ENCODE data around the gene PAM. TPM values are rescaled to one million over a fixed set of nuclear protein-coding genes. Genes with fewer than 3 reads are reported as not detected.

Gene PAM
- total and polyA plus RNA-seq, 5 donors: 3,384 to 4,784 (median 4,213) TPM

GRCh38 chr5:102796498-102796897 lies 41.4 kb downstream of the PAM start:
- ATAC-seq: no peak
- intact Hi-C loops (cut with DNase I): no loop called here
- no peak for DNase-seq
- no peak overlapping the region for H3K27ac ChIP-seq (ENCODE audit: low read length)
- no peak overlapping the region for H3K4me3 ChIP-seq (ENCODE audit: low read length)
- H3K4me1 ChIP-seq (ENCODE audit: control insufficient read depth, insufficient read depth, low read length): peaks cover 2% of the 10 kb centered on the region
- no peaks in the 10 kb centered on the region for H3K27me3 ChIP-seq (ENCODE audit: control insufficient read depth, insufficient read depth)
- 74% methylated on average over 2 of the region's 2 CpGs for WGBS
- H3K9me3 ChIP-seq (ENCODE audit: control insufficient read depth, low read length): no peaks in the 10 kb centered on the region

- H3K27ac ChIP-seq (ENCODE audit: low read length): no peak overlapping the region
- ATAC-seq (no peak), DNase-seq (no peak)
- no peak overlapping the region for H3K4me3 ChIP-seq (ENCODE audit: low read length)
- H3K27me3 ChIP-seq (ENCODE audit: control insufficient read depth, insufficient read depth): no peaks in the 10 kb centered on the region
- intact Hi-C loops (cut with DNase I): no loop called here
- peaks cover 2% of the 10 kb centered on the region for H3K4me1 ChIP-seq (ENCODE audit: control insufficient read depth, insufficient read depth, low read length)
- 68% methylated on average over 1 of the region's 1 CpG for WGBS
- H3K9me3 ChIP-seq (ENCODE audit: control insufficient read depth, low read length): no peaks in the 10 kb centered on the region
These were observed 42.3 kb downstream of the PAM start for GRCh38 chr5:102797322-102797884.

- Histone ChIP-seq H3K27me3 (ENCODE audit: control insufficient read depth, insufficient read depth) (no peaks in the 10 kb centered on the region), H3K4me3 (ENCODE audit: low read length) (no peak overlapping the region), H3K27ac (ENCODE audit: low read length) (no peak overlapping the region), H3K4me1 (ENCODE audit: control insufficient read depth, insufficient read depth, low read length) (peaks cover 2% of the 10 kb centered on the region), H3K9me3 (ENCODE audit: control insufficient read depth, low read length) (no peaks in the 10 kb centered on the region)
- ATAC-seq: no peak
- 85% methylated on average over 5 of the region's 5 CpGs for WGBS
- intact Hi-C loops (cut with DNase I): no loop called here
- no peak for DNase-seq
These were observed 43.1 kb downstream of the PAM start for GRCh38 chr5:102798104-102798785.

- no peaks in the 10 kb centered on the region for H3K27me3 ChIP-seq (ENCODE audit: control insufficient read depth, insufficient read depth)
- intact Hi-C loops (cut with DNase I): no loop called here
- whole genome bisulfite sequencing: 21% methylated on average over 2 of the region's 2 CpGs
- DNase-seq (no peak), ATAC-seq (peak; percentile 47 to 53)
- peaks cover 2% of the 10 kb centered on the region for H3K4me1 ChIP-seq (ENCODE audit: control insufficient read depth, insufficient read depth, low read length)
- no peaks in the 10 kb centered on the region for H3K9me3 ChIP-seq (ENCODE audit: control insufficient read depth, low read length)
- H3K27ac ChIP-seq (ENCODE audit: low read length): no peak overlapping the region
- no peak overlapping the region for H3K4me3 ChIP-seq (ENCODE audit: low read length)
These were observed 43.9 kb downstream of the PAM start for GRCh38 chr5:102799017-102799416.

GRCh38 chr5:102800427-102800826 lies 45.3 kb downstream of the PAM start:
- WGBS: 56% methylated on average over 2 of the region's 2 CpGs
- Histone ChIP-seq H3K27me3 (ENCODE audit: control insufficient read depth, insufficient read depth) (no peaks in the 10 kb centered on the region), H3K4me1 (ENCODE audit: control insufficient read depth, insufficient read depth, low read length) (peaks cover 2% of the 10 kb centered on the region), H3K27ac (ENCODE audit: low read length) (peak overlapping the region; percentile 86), H3K9me3 (ENCODE audit: control insufficient read depth, low read length) (no peaks in the 10 kb centered on the region), H3K4me3 (ENCODE audit: low read length) (no peak overlapping the region)
- no peak for DNase-seq
- peak in 1 of 2 donors; percentile 18 for ATAC-seq
- intact Hi-C loops (cut with DNase I): no loop called here

GRCh38 chr5:102801371-102801770 lies 46.3 kb downstream of the PAM start:
- Histone ChIP-seq H3K27me3 (ENCODE audit: control insufficient read depth, insufficient read depth) (no peaks in the 10 kb centered on the region), H3K4me3 (ENCODE audit: low read length) (no peak overlapping the region), H3K9me3 (ENCODE audit: control insufficient read depth, low read length) (no peaks in the 10 kb centered on the region), H3K4me1 (ENCODE audit: control insufficient read depth, insufficient read depth, low read length) (peaks cover 2% of the 10 kb centered on the region), H3K27ac (ENCODE audit: low read length) (peak overlapping the region; percentile 36)
- intact Hi-C loops (cut with DNase I): no loop called here
- 23% methylated on average over 3 of the region's 3 CpGs for WGBS
- DNase-seq: no peak
- no peak for ATAC-seq

- Histone ChIP-seq H3K27ac (ENCODE audit: low read length) (no peak overlapping the region), H3K4me1 (ENCODE audit: control insufficient read depth, insufficient read depth, low read length) (peaks cover 2% of the 10 kb centered on the region), H3K9me3 (ENCODE audit: control insufficient read depth, low read length) (no peaks in the 10 kb centered on the region), H3K27me3 (ENCODE audit: control insufficient read depth, insufficient read depth) (no peaks in the 10 kb centered on the region), H3K4me3 (ENCODE audit: low read length) (no peak overlapping the region)
- WGBS: 73% methylated on average over 6 of the region's 6 CpGs
- intact Hi-C loops (cut with DNase I): no loop called here
- DNase-seq (no peak), ATAC-seq (no peak)
These were observed 47.8 kb downstream of the PAM start for GRCh38 chr5:102802708-102803458.

- Histone ChIP-seq H3K4me1 (ENCODE audit: control insufficient read depth, insufficient read depth, low read length) (no peaks in the 10 kb centered on the region), H3K4me3 (ENCODE audit: low read length) (no peak overlapping the region), H3K27ac (ENCODE audit: low read length) (no peak overlapping the region), H3K9me3 (ENCODE audit: control insufficient read depth, low read length) (no peaks in the 10 kb centered on the region), H3K27me3 (ENCODE audit: control insufficient read depth, insufficient read depth) (no peaks in the 10 kb centered on the region)
- no peak for DNase-seq
- intact Hi-C loops (cut with DNase I): no loop called here
- WGBS: 55% methylated on average over 7 of the region's 7 CpGs
- ATAC-seq: peak in 1 of 2 donors; percentile 41
These were observed 52.9 kb downstream of the PAM start for GRCh38 chr5:102807878-102808502.

GRCh38 chr5:102809033-102809432 lies 53.9 kb downstream of the PAM start:
- Histone ChIP-seq H3K4me1 (ENCODE audit: control insufficient read depth, insufficient read depth, low read length) (peaks cover 1% of the 10 kb centered on the region), H3K27me3 (ENCODE audit: control insufficient read depth, insufficient read depth) (no peaks in the 10 kb centered on the region), H3K9me3 (ENCODE audit: control insufficient read depth, low read length) (no peaks in the 10 kb centered on the region), H3K27ac (ENCODE audit: low read length) (no peak overlapping the region), H3K4me3 (ENCODE audit: low read length) (no peak overlapping the region)
- 72% methylated on average over 4 of the region's 4 CpGs for WGBS
- DNase-seq (peak in 1 of 3 donors; percentile 43), ATAC-seq (peak; percentile 50 to 58)
- intact Hi-C loops (cut with DNase I): no loop called here

- DNase-seq: no peak
- H3K4me1 ChIP-seq (ENCODE audit: control insufficient read depth, insufficient read depth, low read length): peaks cover 1% of the 10 kb centered on the region
- intact Hi-C loops (cut with DNase I): loop anchor here in 1 of 4 donors (10.0 kb wide), 1 partner anchor 53 kb away; no protein-coding TSS in a partner anchor
- 40% methylated on average over 2 of the region's 2 CpGs for WGBS
- no peak overlapping the region for H3K4me3 ChIP-seq (ENCODE audit: low read length)
- H3K27me3 ChIP-seq (ENCODE audit: control insufficient read depth, insufficient read depth): no peaks in the 10 kb centered on the region
- no peak overlapping the region for H3K27ac ChIP-seq (ENCODE audit: low read length)
- H3K9me3 ChIP-seq (ENCODE audit: control insufficient read depth, low read length): no peaks in the 10 kb centered on the region
- no peak for ATAC-seq
These were observed 56.9 kb downstream of the PAM start for GRCh38 chr5:102811972-102812371.

- no peaks in the 10 kb centered on the region for H3K9me3 ChIP-seq (ENCODE audit: control insufficient read depth, low read length)
- 42% methylated on average over 1 of the region's 1 CpG for WGBS
- peaks cover 4% of the 10 kb centered on the region for H3K4me1 ChIP-seq (ENCODE audit: control insufficient read depth, insufficient read depth, low read length)
- no peak for ATAC-seq
- DNase-seq: no peak
- H3K4me3 ChIP-seq (ENCODE audit: low read length): no peak overlapping the region
- no peaks in the 10 kb centered on the region for H3K27me3 ChIP-seq (ENCODE audit: control insufficient read depth, insufficient read depth)
- H3K27ac ChIP-seq (ENCODE audit: low read length): no peak overlapping the region
- intact Hi-C loops (cut with DNase I): loop anchor here in 1 of 4 donors (10.0 kb wide), 1 partner anchor 51 kb away; no protein-coding TSS in a partner anchor
These were observed 58.6 kb downstream of the PAM start for GRCh38 chr5:102813740-102814139.

All from right cardiac atrium (tissue), 5 donors.